ENCODE data around the gene ATP10A.

Gene ATP10A

GRCh38 chr15:25735550-25736384 lies 127.4 kb downstream of the ATP10A start:
- DNase-seq: no peak

- no peak for DNase-seq
Observed at GRCh38 chr15:25734680-25735355, 128.3 kb downstream of the ATP10A start.

GRCh38 chr15:25733856-25734679 lies 129.1 kb downstream of the ATP10A start:
- no peak for DNase-seq

- DNase-seq: no peak
Observed at GRCh38 chr15:25733036-25733855, 129.9 kb downstream of the ATP10A start.

- no peak for DNase-seq
Observed at GRCh38 chr15:25732191-25732590, 130.9 kb downstream of the ATP10A start.

GRCh38 chr15:25731411-25731810 lies 131.7 kb downstream of the ATP10A start:
- no peak for DNase-seq

- DNase-seq: no peak
Observed at GRCh38 chr15:25730918-25731317, 132.2 kb downstream of the ATP10A start.

GRCh38 chr15:25728816-25729215 lies 134.3 kb downstream of the ATP10A start:
- DNase-seq: no peak

GRCh38 chr15:25727867-25728600 lies 135.1 kb downstream of the ATP10A start:
- DNase-seq: no peak

- no peak for DNase-seq
Observed at GRCh38 chr15:25727116-25727515, 136.0 kb downstream of the ATP10A start.

- no peak for DNase-seq
Observed at GRCh38 chr15:25725758-25726157, 137.4 kb downstream of the ATP10A start.

GRCh38 chr15:25724899-25725298 lies 138.2 kb downstream of the ATP10A start:
- no peak for DNase-seq

- no peak for DNase-seq
Observed at GRCh38 chr15:25721605-25721955, 141.5 kb downstream of the ATP10A start.

GRCh38 chr15:25719101-25719985 lies 143.8 kb downstream of the ATP10A start:
- no peak for DNase-seq

- DNase-seq: no peak
Observed at GRCh38 chr15:25718597-25718996, 144.5 kb downstream of the ATP10A start.

- no peak for DNase-seq
Observed at GRCh38 chr15:25718169-25718536, 145.0 kb downstream of the ATP10A start.

- DNase-seq: no peak
Observed at GRCh38 chr15:25717457-25718168, 145.5 kb downstream of the ATP10A start.

- no peak for DNase-seq
Observed at GRCh38 chr15:25717127-25717456, 146.0 kb downstream of the ATP10A start.

GRCh38 chr15:25716414-25717126 lies 146.6 kb downstream of the ATP10A start:
- no peak for DNase-seq
